CMK (cell line): ENCODE measurements around the gene LIMCH1.

Source experiments
- DNase-seq: peaks from one replicate; pipeline ENCODE4 v3.0.0-alpha.2; 2010; ENCODE audit warnings: low read depth

Gene LIMCH1

DNA sequence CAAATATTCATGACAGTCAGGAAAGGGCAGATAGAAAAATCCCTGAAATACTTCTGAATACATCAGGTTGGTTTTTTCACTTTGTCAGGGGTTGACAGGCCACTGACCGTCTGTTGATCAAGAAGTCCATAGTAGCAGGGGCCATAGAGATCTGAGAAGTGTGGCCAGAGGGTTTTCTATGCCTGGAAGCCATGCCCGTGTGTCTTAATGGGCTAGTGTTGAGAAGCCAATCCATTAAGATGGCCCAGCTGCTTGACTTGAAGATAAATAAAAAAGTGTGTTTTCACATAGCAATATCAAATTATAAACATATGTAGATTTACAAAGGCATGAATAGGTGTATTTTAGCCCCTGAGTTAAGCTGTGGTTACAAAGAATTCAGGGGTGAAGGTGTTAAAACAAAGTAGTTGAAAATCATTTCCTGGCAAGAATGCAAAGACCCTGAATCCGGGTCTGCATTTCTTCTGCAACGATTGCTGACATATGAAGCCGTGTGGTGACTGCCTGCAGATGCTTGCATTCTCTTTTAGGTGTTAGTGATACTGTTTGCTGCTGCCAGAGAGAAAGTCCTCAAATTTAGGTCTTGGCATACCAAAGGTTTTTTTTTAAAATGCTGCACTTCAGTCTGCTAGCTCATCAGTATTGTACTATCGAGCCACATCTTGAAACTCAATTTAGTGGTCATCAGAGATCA is 9.3 kb upstream of the LIMCH1 start:
- DNase-seq = no peak

DNA sequence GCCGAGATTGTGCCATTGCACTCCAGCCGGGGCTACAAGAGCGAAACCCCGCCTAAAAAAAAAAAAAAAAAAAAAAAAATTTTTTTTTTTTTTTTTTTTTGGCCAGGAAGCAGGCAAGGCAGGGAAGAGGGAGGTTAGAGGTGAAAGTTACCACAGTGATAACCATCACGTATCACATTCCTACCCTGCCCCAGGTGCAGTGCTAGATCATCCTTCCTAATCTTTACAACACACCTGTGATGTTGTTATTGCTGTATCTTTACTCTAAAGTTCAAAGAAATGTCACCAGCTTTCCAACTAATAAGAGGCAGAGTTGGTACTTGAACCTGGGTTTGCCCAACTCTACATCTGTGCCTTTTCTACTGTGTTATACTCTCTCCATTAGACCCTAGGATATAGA is 7.2 kb upstream of the LIMCH1 start:
- no peak for DNase-seq

DNA sequence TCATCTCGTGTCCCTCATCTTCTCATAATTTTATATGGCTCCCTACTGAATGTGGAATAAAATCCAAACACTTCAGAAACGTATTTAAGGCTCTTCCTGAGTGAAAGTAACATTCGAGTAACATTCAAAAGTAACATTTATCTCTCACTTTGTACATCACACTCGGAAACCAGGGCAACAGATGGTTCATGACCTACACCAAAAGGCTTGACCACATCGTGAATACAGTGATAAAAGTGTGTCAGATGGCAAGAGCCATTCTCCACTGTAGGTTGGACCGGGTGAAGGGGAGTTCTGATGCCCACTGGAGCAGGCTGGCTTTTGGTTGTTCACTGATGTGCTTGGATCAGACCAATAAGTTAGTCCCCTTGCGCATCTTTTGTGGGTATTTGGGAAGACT is 5.6 kb upstream of the LIMCH1 start:
- no peak for DNase-seq

DNA sequence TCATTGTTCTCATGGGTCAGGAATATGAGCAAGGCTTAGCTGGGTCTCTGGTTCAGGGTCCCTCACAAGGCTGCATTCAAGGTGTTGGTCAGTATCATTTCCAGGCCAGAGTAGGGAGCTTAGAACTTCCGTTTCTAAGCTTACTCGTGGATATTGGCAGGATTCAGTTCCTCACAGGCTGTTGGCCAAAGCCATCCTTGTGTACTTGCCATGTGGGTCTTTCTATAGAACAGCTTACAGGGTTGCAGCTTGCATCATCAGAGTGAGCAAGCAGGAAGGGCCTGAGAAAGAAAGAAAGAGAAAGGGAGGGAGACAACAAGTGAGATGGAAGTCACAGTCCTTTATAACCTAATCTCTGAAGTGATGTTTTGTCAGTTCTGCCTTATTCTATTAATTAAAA is 5.1 kb upstream of the LIMCH1 start:
- DNase-seq = no peak

DNA sequence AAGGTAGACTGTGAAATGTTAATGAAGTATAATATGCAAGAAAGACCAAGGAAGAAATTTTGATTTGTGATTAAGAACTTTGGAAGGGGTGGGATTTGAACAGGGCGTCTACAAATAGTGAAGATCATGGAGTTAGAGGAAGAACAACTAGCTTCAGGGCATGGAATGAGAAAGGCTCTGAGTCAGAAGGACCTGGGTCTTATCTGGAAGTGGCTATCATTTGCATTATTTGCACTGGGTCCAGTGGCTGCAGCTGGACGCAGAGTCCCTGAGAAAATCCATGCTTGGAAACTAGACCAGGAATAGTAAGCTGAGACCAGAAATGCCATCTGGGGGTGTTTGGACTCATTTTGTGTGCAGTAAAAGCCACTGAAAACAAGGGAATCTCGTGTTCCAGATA is 4.3 kb upstream of the LIMCH1 start:
- no peak for DNase-seq

DNA sequence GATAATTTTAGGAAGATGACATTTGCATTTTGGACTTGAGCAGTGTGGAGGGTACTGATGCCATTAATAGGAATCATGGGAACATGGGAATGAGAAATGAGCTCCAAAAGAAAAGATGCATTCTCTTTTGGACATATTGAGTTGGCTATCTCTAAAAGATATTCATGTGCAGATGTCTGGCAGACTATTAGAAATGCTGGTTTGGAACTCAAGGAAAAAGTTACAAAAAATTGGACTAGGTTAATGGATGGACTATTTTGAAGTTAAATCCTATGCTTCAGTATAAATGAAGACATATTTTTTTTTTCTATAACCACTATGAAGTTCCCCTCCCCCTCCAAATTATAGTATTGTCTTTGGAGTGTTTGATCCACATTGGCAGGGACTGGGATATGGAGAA is 3.6 kb upstream of the LIMCH1 start:
- DNase-seq = no peak

DNA sequence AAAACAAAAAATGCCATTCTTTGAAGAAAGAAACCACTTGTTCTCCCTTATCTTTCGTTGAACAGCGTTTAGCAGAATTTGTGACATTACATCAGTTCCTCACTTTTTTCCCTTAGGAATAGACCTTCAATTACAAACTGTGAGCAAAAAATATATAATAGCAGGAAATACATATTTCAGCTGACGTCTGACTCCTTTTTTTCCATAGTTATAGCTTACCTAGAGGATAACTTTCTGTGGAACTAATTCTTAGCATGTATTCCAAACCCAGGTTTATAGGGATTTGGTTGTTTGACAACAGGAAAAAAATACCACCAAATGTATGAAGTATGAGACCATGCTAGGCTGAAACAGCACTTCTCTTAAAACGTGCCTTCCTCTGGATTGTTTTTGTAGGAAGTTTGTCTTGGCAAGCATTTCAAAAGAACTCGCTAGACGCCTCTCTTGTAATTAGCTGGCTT is 2.0 kb upstream of the LIMCH1 start:
- DNase-seq = no peak

DNA sequence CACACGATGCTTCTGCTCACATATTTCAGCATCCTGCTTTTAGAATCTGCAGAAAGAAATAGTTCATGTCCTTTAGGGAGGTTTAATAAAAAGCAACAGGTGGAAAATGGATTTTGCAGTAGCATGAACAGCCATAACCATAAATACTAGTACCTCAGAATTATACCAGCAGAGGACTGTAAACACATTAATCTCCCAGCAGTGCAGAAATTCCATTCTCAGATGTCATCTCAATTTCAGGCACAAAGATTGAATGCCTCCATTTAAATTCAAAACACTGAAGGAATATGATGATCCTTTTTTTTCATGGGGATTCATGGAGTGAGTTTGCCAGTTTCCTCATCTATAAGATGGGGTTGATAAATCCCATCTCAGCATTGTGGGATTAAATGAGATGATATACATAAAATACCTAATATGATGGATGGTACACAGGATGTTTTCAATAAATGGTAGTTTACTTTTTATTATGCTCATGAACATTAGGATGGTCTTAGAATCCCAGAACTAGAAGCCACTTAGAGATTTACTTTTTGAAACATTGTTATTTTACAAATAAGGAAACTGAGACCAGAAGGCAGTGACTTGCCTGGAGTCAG is 566 bp upstream of the LIMCH1 start:
- DNase-seq = no peak

DNA sequence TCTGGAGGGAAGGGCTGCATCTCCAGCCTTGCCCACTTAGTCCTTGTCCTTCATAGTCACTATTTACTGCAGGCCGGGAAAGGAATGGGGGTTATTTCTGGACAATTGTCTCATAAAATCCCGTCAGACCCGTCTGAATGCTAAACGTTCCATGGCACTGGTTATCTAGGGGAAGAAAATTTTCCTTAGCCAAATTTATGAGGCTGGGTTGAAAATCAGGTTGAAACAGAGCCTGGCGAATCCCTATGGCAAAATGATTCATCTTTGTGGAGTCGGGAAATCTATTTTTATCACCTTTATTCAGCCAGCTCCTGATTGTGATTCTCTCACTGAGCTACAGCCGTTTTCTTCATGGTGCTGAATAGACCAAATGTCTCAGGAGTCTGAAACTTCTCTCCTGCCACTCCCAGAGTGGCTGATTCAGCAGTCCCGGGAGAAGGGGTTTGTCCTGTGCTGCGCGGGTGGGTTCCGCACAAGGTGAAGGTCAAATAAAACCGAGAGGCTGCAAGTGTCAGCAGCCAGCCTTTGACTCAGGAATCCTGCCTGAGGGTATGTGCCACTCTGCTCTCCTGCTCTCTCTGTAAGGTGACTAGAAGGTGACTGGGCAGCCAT is 1.0 kb downstream of the LIMCH1 start:
- DNase-seq = no peak

DNA sequence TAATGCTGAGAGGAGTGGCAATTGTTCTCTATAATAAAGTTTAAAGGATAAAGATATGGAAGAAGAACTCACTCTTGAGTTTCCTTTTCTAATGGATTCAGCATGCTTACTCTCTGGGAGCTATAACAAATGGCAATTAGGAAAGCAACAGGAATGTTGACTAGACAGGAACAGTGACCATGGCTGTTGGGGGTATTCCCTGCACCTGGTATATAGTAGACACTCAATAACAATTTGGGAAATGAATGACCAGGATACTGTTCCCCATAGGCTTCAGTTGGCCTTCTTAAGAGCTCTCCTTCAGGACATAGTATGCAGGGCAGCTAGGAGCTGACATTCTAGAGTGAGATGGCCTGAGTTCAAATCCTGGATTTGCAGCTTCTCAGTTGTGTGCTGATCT is 1.8 kb downstream of the LIMCH1 start:
- DNase-seq = no peak

DNA sequence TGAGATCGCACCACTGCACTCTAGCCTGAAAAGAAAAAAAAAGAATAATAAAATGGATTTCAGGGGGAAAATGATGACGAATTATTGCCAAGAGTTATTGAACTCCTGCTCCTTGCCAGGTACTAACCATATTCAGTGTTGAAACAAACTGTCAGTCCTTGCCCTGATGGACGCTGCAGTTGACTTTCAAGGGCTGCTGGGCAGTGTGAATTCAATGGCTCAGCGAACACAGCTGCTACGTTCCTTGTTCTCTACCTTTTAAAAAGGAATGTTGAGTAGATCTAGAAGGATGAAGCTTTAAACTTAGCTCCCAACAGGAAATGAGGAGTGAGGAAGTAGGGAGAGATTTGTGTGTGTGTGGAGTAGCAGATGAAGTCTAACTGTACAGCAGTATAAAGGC is 2.7 kb downstream of the LIMCH1 start:
- no peak for DNase-seq

DNA sequence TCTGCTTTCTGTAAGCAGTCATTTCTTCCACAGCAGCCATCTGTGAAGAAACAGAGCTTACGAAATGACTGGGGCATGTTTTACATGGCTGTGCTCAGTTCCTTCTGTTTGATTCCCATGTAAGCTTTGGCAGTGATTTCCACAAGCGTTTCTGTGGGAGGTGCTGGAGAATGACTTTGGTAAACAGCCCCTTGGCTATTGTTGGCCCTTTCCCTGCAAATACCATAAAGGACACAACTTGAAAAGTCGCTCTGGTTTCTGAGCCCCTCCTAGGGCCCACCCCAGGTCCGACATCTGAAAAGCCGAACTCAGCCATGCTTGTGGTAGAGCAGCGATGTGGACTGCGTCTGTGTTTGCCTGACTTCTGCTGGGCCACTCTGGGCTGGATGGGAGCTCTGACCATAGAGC is 3.7 kb downstream of the LIMCH1 start:
- DNase-seq = no peak

DNA sequence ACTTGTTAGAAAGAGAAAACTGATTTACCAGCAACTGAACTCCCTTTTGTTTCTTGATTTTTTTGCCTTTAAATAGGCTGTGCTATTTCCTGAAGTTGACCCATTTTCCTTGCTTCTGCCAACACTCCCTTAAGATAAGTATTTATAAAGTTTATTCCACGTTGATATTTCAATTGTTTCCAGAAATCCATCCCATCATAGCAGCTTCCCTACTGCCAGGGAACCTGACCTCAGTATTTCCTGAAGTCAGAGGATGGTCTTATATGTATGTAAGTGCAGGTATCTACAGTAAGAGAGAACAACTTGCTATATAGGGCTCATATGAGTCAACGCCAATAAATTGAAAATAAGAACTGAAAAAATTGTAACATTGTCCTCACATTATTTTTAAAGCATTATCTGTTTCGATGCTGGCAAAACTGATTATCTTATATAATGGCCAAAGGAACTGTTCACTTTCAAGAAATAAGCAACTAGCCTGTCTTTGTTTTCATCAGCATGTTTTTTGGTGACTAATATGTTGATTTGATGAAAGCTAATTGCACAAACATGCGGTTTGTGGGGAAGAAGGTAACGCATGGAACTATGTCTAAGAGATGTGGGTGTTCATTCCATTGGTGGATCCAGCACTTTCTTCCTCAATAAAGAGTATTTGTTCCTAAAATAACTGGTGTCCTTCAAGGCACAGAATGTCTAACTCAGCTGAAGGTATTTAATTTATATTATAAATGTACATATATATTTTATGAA is 4.7 kb downstream of the LIMCH1 start:
- no peak for DNase-seq

DNA sequence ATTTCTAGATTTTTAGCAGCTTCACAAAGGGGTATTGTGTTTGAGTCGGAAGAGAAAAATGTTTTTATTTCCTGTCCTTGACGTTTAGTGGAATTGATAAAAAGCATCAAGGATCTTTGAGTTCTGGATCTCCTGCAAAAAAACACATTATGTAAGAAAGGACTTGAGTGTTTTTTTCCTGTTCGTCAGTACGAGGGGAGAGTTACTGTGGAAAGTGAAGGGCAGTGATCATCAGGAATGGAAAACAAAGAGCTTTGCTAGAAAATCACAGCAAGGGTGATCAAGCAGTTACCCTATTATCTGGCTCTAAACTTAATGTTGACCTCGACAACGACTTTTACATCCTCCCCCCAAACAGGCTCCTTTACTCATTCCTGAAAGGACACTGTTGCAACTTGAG is 7.3 kb downstream of the LIMCH1 start:
- no peak for DNase-seq

DNA sequence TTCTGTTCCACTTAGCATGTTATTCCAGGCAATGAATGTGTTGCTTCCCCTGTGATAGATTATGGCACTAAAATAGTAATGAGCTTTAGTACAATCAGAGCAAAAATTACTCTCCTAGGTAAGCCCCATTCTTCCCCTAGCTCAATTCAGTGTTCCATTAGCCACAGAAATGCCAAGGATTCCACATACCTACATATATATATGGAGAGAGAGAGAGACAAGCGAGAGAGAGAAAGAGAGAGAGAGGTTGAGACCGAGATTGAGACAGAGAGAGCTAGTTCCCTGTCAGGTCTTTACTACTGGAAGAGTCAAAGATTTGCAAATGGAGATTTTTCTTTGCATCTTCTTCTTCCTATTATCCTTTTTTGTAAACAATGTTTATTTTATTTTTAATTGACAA is 8.7 kb downstream of the LIMCH1 start:
- DNase-seq = no peak

DNA sequence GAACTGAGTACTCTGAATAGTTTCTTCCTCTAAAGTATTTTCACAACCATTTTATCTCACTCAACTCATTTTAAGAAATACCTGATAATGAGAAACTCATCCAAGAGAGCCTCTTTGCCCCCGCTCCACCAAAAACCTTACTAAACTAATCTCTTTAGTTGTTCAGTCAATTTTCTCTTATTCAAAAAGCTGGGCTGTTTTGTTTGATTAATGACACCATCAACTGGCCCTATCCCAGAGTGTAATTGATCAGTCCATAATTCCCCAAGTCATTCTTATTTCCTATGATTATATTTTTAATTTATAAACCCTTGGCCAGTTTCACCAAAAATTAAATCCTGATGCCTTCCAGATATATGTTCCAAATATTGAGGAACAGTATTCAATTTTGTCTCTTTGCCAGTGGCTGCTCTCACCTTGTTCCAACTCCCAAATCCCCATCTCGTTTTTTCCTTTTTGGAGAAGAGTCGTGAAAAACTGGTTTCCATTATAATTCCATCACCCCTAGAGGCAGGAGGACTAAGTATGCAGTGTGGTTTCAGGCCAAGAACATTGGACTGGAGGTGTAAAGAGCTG is 10.4 kb downstream of the LIMCH1 start:
- DNase-seq = no peak

DNA sequence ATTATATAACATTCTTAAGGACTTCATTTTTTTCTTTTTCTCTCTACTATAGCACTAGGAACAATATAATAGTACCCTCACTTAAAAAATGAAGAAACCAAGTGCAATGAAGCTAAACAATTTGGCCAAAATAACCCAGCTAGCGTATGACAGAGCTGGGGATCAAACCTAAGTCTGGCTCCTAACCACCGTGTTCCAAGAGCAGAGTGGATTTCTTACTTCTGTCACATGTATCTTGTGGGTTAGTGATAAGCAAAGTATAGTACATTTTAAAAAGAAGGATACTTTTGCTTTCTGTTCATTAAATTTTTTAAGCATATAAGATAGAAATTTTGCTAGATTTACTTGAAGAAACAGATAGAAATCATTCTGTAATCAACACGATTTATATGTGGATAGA is 11.5 kb downstream of the LIMCH1 start:
- no peak for DNase-seq

DNA sequence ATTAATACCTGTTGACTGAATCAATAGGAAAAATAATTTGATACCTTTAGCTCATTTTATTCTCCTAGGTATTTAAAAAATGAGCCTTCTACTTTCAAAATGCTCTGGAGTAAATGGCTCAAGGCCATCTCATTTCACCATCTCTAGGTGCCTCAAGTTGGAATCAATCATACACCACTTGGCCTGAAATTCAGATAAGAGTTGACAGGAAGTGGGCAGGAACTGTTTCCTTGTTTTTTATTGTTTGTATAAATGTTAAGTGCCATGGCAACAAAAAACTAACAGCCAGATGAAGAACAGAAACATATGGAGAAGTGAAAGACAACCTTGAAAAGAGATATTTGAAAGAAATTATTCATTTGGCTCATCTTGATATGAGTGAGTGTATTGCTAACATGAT is 12.4 kb downstream of the LIMCH1 start:
- DNase-seq = no peak

DNA sequence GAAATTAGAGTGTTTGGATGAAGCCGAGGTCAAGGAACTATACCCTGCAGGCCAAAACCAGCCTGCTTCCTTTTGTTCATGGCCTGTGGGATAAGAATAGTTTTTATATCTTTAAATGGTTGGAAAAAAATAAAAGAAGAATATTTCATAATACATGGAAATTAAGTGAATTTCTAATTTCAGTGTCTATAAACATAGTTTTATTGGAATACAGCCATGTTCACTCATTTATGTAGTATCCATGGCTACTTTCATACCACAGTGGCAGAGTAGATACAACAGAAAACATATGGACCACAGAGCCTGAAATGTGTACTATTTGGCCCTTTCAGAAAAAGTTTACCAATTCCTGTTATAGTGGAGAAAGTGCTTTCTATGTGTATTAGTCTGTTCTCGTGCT is 13.6 kb downstream of the LIMCH1 start:
- no peak for DNase-seq

DNA sequence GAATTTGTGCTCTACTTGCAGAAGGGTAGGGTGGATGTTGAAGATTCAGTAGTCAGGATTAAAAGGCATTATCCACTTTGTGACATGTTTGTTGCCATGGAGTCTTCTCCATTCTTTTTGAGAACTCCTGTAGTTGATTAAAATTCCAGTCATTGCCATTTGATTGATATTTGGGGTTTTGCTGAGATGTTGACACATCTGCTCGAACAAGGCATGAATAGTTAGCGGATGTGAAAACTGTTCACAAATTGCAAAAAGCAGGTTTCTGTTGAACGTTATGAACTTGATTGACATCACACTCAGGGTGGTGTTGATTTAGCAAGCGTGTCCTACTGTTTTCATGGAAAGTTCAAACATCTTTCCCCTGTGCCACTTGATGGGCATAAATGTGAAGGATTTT is 16.9 kb downstream of the LIMCH1 start:
- no peak for DNase-seq

DNA sequence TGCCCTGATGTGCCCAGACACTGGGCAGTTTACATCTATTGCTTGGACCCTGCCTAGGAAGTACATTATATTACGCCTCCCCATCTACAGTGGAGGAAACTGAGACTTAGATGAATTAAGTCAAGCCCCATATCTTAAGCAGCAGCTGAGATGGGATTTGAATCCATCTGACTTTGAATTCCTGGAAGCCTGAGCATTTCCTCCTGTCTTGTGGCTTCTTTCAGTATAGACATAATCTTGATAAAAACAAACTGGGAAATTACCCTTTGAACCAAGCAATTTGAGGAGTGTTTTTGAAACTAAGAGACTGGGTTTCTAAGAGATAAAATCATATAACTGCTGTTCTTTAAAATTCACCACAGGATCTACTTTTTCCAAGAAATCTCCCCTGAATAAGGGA is 18.6 kb downstream of the LIMCH1 start:
- DNase-seq = no peak

DNA sequence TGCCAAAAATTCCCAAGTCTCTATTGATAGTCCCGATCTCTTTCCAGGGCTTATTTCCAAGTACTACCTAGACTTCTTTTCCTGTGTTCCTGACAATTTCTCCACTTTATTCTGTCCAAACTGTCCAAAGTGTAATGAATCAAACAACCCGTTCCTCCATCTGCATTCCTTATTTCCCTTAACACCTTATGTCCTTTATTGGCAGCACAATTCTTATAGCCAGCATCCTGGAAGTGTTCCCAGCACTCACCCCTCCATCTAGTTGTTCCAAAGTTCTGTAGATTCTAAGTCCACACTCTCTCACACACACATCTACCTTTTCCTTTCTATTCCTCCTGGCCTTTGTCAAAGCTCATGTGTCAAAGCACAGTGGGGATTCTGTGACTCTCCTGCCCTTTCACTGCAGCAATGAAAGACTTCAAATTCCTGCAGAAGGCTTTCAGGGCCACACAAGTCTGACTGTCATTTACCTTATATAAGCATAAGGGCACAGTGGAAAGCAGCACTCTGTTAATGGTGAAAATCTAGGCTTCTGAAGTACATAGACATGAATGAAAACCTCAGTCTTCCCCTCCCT is 22.1 kb downstream of the LIMCH1 start:
- DNase-seq = no peak
